Liver (tissue), 9 donors: Measurements from ENCODE around the gene TRERF1. TPM values are rescaled to one million over a fixed set of nuclear protein-coding genes. Genes with fewer than 3 reads are reported as not detected.

ENCODE experiments used
- DNase-seq: peaks from one replicate; pipeline ENCODE4 v3.0.0-alpha.2; 2017; ENCODE audit warnings: low spot score
- H3K27ac ChIP-seq, 2 donors: one replicate each; pipeline ENCODE4 v1.7.0; 2013; ENCODE audit warnings: inconsistent platforms in 2 of 2, low read length in 2 of 2, control low read depth in 1 of 2, low read depth in 1 of 2, mild to moderate bottlenecking in 1 of 2
- H3K27me3 ChIP-seq, 4 donors: one replicate each; pipeline versions ENCODE4 v1.6.1 to v1.7.0; 2013; ENCODE audit warnings: low read length in 3 of 4, inconsistent platforms in 1 of 4, mild to moderate bottlenecking in 1 of 4, moderate library complexity in 1 of 4; ENCODE audit not compliant: control insufficient read depth in 4 of 4, insufficient read depth in 4 of 4
- H3K36me3 ChIP-seq, 4 donors: one replicate each; pipeline versions ENCODE4 v1.6.1 to v1.7.0; 2013; ENCODE audit warnings: low read length in 3 of 4, mild to moderate bottlenecking in 3 of 4, low read depth in 1 of 4, moderate library complexity in 1 of 4; ENCODE audit not compliant: control insufficient read depth in 4 of 4, insufficient read depth in 3 of 4
- H3K4me1 ChIP-seq, 4 donors: one replicate each; pipeline versions ENCODE4 v1.6.1 to v1.7.0; 2013; ENCODE audit warnings: low read length in 3 of 4, mild to moderate bottlenecking in 3 of 4, moderate library complexity in 1 of 4; ENCODE audit not compliant: control insufficient read depth in 4 of 4, insufficient read depth in 4 of 4
- H3K4me3 ChIP-seq, 3 donors: one replicate each; pipeline versions ENCODE4 v1.6.1 to v1.7.0; 2013; ENCODE audit warnings: low read length in 3 of 3, control low read depth in 1 of 3, low read depth in 1 of 3, mild to moderate bottlenecking in 1 of 3
- H3K9ac ChIP-seq, 2 donors: one replicate each; pipeline ENCODE4 v1.7.0; 2013; ENCODE audit warnings: low read length in 2 of 2, mild to moderate bottlenecking in 2 of 2, moderate library complexity in 2 of 2, control low read depth in 1 of 2, low read depth in 1 of 2
- H3K9me3 ChIP-seq, 4 donors: one replicate each; pipeline versions ENCODE4 v1.6.1 to v1.7.0; 2013; ENCODE audit warnings: low read length in 3 of 4; ENCODE audit not compliant: control insufficient read depth in 4 of 4
- EGR1 ChIP-seq, 2 donors: IDR thresholded peaks; 2 replicates each; pipeline ENCODE4 v1.6.1; 2016 to 2018; ENCODE audit warnings: antibody characterized with exemption in 2 of 2, low read depth in 2 of 2
- FOXA1 ChIP-seq: IDR thresholded peaks from 2 replicates; pipeline ENCODE4 v1.6.1; 2016; ENCODE audit warnings: antibody characterized with exemption
- FOXA2 ChIP-seq: IDR thresholded peaks from 2 replicates; pipeline ENCODE4 v1.6.1; 2016; ENCODE audit warnings: antibody characterized with exemption
- GABPA ChIP-seq, 2 donors: IDR thresholded peaks in 1 of 2; conservative IDR thresholded peaks in 1 of 2; 2 replicates each; pipeline ENCODE4 v1.6.1; 2016; ENCODE audit warnings: antibody characterized with exemption in 2 of 2, mild to moderate bottlenecking in 1 of 2, moderate library complexity in 1 of 2
- HNF4A ChIP-seq, 2 donors: conservative IDR thresholded peaks; 2 replicates each; pipeline ENCODE4 v1.6.1; 2016; ENCODE audit warnings: antibody characterized with exemption in 2 of 2, mild to moderate bottlenecking in 2 of 2
- HNF4G ChIP-seq: IDR thresholded peaks from 2 replicates; pipeline ENCODE4 v1.6.1; 2016; ENCODE audit warnings: antibody characterized with exemption
- JUND ChIP-seq, 2 donors: IDR thresholded peaks; 2 replicates each; pipeline ENCODE4 v1.6.1; 2016; ENCODE audit warnings: antibody characterized with exemption in 2 of 2
- NR2F2 ChIP-seq: IDR thresholded peaks from 2 replicates; pipeline ENCODE4 v1.6.1; 2016; ENCODE audit warnings: antibody characterized with exemption
- REST ChIP-seq: IDR thresholded peaks from 2 replicates; pipeline ENCODE4 v1.6.1; 2016; ENCODE audit warnings: antibody characterized with exemption, mild to moderate bottlenecking
- RXRA ChIP-seq, 2 donors: IDR thresholded peaks; 2 replicates each; pipeline ENCODE4 v1.6.1; 2017 to 2018; ENCODE audit warnings: antibody characterized with exemption in 2 of 2, mild to moderate bottlenecking in 1 of 2
- SP1 ChIP-seq: IDR thresholded peaks from 2 replicates; pipeline ENCODE4 v1.6.1; 2018; ENCODE audit warnings: antibody characterized with exemption, mild to moderate bottlenecking
- TAF1 ChIP-seq: conservative IDR thresholded peaks from 2 replicates; pipeline ENCODE4 v1.6.1; 2016; ENCODE audit warnings: antibody characterized with exemption, mild to moderate bottlenecking
- YY1 ChIP-seq: IDR thresholded peaks from 2 replicates; pipeline ENCODE4 v1.6.1; 2016; ENCODE audit warnings: antibody characterized with exemption, mild to moderate bottlenecking
- WGBS: extraction: QIAGEN DNeasy Blood & Tissue Kit; methylation state at CpG from one replicate; pipeline ENCODE4 v1.1.7; 2013; 5-methylcytosine and 5-hydroxymethylcytosine counted together
- polyA plus RNA-seq, 2 donors: library from polyadenylated mRNA; stranded (reverse) in 1 of 2; unstranded in 1 of 2; fragments of 200-250 nt in 1 of 2; fragments of >200 nt in 1 of 2; fragmentation: Nextera tagmentation in 1 of 2; extraction: Ambion mirVana in 1 of 2; gene quantifications; one replicate each; pipeline versions ENCODE4 v1.2.1 to v1.2.3, GENCODE V29; 2013 to 2015
- total RNA-seq, 2 donors: library from RNA; depleted of rRNA; stranded (reverse); fragments of >200 nt; gene quantifications; one replicate each; pipeline ENCODE4 v1.2.3, GENCODE V29; 2014
- TF ChIP-seq, protein P1 (sequence below): IDR thresholded peaks from 2 replicates; pipeline ENCODE4 v1.6.1; 2016; ENCODE audit warnings: antibody characterized with exemption
- TF ChIP-seq, protein P2 (sequence below): IDR thresholded peaks from 2 replicates; pipeline ENCODE4 v1.6.1; 2016; ENCODE audit warnings: antibody characterized with exemption
- TF ChIP-seq, protein P3 (sequence below): fragments of 150-350 bp; IDR thresholded peaks from 2 replicates; pipeline ENCODE4 v1.5.1; 2017; ENCODE audit warnings: improper control_type of control experiment, low read depth, low read length; ENCODE audit not compliant: missing input control
- TF ChIP-seq, protein P4 (sequence below): IDR thresholded peaks from 2 replicates; pipeline ENCODE4 v1.6.1; 2016; ENCODE audit warnings: antibody characterized with exemption
- donor health status: healthy.
- donor health status: healthy.
- donor health status: healthy.
- donor health status: healthy.
- donor health status: healthy.

TRERF1 gene
- total and polyA plus RNA-seq, 4 donors: 0.33 to 1.3 (median 0.68) TPM

GRCh38 chr6:42224222-42225028, 227.3 kb downstream of the TRERF1 start:
- DNase-seq: no peak
- no peaks in the 10 kb centered on the region for H3K9me3 ChIP-seq
- no peak overlapping the region for H3K27ac ChIP-seq
- WGBS: 71% methylated on average over 12 of the region's 12 CpGs
- TF ChIP-seq JUND (IDR thresholded peaks at IDR 0.05) (no peak), REST (no peak), HNF4A (conservative IDR thresholded peaks at IDR 0.05) (no peak), RXRA (IDR thresholded peaks at IDR 0.05) (no peak), GABPA (IDR thresholded peaks at IDR 0.05 in 1 of 2, conservative IDR thresholded peaks at IDR 0.05 in 1 of 2) (no peak), TAF1 (no peak), FOXA2 (no peak), HNF4G (no peak), YY1 (no peak)
- TF ChIP-seq, protein P1, sequence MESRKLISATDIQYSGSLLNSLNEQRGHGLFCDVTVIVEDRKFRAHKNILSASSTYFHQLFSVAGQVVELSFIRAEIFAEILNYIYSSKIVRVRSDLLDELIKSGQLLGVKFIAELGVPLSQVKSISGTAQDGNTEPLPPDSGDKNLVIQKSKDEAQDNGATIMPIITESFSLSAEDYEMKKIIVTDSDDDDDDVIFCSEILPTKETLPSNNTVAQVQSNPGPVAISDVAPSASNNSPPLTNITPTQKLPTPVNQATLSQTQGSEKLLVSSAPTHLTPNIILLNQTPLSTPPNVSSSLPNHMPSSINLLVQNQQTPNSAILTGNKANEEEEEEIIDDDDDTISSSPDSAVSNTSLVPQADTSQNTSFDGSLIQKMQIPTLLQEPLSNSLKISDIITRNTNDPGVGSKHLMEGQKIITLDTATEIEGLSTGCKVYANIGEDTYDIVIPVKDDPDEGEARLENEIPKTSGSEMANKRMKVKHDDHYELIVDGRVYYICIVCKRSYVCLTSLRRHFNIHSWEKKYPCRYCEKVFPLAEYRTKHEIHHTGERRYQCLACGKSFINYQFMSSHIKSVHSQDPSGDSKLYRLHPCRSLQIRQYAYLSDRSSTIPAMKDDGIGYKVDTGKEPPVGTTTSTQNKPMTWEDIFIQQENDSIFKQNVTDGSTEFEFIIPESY: no peak
- TF ChIP-seq, protein P2, sequence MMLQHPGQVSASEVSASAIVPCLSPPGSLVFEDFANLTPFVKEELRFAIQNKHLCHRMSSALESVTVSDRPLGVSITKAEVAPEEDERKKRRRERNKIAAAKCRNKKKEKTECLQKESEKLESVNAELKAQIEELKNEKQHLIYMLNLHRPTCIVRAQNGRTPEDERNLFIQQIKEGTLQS: no peak
- TF ChIP-seq, protein P3, sequence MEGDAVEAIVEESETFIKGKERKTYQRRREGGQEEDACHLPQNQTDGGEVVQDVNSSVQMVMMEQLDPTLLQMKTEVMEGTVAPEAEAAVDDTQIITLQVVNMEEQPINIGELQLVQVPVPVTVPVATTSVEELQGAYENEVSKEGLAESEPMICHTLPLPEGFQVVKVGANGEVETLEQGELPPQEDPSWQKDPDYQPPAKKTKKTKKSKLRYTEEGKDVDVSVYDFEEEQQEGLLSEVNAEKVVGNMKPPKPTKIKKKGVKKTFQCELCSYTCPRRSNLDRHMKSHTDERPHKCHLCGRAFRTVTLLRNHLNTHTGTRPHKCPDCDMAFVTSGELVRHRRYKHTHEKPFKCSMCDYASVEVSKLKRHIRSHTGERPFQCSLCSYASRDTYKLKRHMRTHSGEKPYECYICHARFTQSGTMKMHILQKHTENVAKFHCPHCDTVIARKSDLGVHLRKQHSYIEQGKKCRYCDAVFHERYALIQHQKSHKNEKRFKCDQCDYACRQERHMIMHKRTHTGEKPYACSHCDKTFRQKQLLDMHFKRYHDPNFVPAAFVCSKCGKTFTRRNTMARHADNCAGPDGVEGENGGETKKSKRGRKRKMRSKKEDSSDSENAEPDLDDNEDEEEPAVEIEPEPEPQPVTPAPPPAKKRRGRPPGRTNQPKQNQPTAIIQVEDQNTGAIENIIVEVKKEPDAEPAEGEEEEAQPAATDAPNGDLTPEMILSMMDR: no peak
- TF ChIP-seq, protein P4, sequence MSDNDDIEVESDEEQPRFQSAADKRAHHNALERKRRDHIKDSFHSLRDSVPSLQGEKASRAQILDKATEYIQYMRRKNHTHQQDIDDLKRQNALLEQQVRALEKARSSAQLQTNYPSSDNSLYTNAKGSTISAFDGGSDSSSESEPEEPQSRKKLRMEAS: no peak
- no peak overlapping the region for H3K9ac ChIP-seq
- H3K36me3 ChIP-seq: no peaks in the 10 kb centered on the region
- H3K27me3 ChIP-seq: no peaks in the 10 kb centered on the region
- no peak overlapping the region for H3K4me3 ChIP-seq
- H3K4me1 ChIP-seq: peaks cover 0 to 17% (median 15%) of the 10 kb centered on the region in 4 donors

DNA sequence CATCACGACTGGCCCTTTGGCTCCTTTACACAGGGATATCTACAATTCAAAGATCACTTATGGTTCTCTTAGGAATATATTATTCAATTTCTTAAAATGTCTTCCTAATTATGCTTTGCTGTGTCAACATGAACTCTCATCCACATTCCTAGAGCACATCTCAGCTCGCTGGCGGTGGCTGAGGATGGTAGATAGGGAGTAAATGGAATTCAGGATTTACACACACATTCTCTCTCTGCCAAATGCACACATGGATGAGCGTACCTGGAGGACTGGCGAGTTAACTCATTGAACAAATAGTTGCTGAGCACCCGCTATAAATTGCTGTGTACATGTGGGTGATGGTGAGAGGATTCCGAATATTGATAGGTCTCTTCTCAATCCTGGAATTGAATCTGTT, 229.3 kb downstream of the TRERF1 start:
- H3K4me3 ChIP-seq: no peak overlapping the region
- H3K9ac ChIP-seq: no peak overlapping the region
- DNase-seq: no peak
- no peaks in the 10 kb centered on the region for H3K9me3 ChIP-seq
- no peak for TF ChIP-seq FOXA2
- no peak for TF ChIP-seq TAF1
- no peak for TF ChIP-seq GABPA (IDR thresholded peaks at IDR 0.05 in 1 of 2, conservative IDR thresholded peaks at IDR 0.05 in 1 of 2)
- TF ChIP-seq, protein P1: no peak
- no peak for TF ChIP-seq HNF4G
- no peak for TF ChIP-seq RXRA (IDR thresholded peaks at IDR 0.05)
- no peak for TF ChIP-seq NR2F2
- no peak for TF ChIP-seq HNF4A (conservative IDR thresholded peaks at IDR 0.05)
- no peak for TF ChIP-seq FOXA1
- TF ChIP-seq, protein P4: no peak
- no peak for TF ChIP-seq EGR1 (IDR thresholded peaks at IDR 0.05; ENCODE audit: low read depth in 2 of 2)
- TF ChIP-seq JUND (IDR thresholded peaks at IDR 0.05): no peak
- no peak for TF ChIP-seq SP1
- H3K27me3 ChIP-seq: no peaks in the 10 kb centered on the region
- H3K27ac ChIP-seq: no peak overlapping the region
- WGBS: 80% methylated on average over 7 of the region's 7 CpGs
- peaks cover 0 to 14% (median 12%) of the 10 kb centered on the region in 4 donors for H3K4me1 ChIP-seq
- H3K36me3 ChIP-seq: no peaks in the 10 kb centered on the region
